Colon (tissue), 2 donors: Measurements from ENCODE around the gene TPST1.
"Not testable (repeated sequence)": the region's sequence is repeated elsewhere in the genome, so short reads cannot be mapped to it uniquely, and the experiment has no call there.

ENCODE experiments used
- FAIRE-seq: peaks from 2 replicates; lab custom pipeline; 2012; peaks lifted over from hg19 to GRCh38; lab: Jason Lieb, UNC
- donor health status: control.
- donor health status: control.

TPST1 gene

GRCh38 chr7:66380272-66380888, 175.2 kb downstream of the TPST1 start:
- no peak for FAIRE-seq

GRCh38 chr7:66382182-66382923, 177.2 kb downstream of the TPST1 start:
- not testable (repeated sequence) for FAIRE-seq

GRCh38 chr7:66385191-66385905, 180.2 kb downstream of the TPST1 start:
- FAIRE-seq: not testable (repeated sequence)

GRCh38 chr7:66395128-66395571, 190.0 kb downstream of the TPST1 start:
- not testable (repeated sequence) for FAIRE-seq

- FAIRE-seq: not testable (repeated sequence)
Measured at GRCh38 chr7:66396052-66396451, 190.9 kb downstream of the TPST1 start.

- not testable (repeated sequence) for FAIRE-seq
Measured at GRCh38 chr7:66398841-66399240, 193.7 kb downstream of the TPST1 start.

- FAIRE-seq: no peak
Measured at GRCh38 chr7:66399566-66399965, 194.4 kb downstream of the TPST1 start.

GRCh38 chr7:66400400-66400799, 195.3 kb downstream of the TPST1 start:
- no peak for FAIRE-seq

GRCh38 chr7:66401126-66401525, 196.0 kb downstream of the TPST1 start:
- not testable (repeated sequence) for FAIRE-seq

- not testable (repeated sequence) for FAIRE-seq
Measured at GRCh38 chr7:66401932-66402331, 196.8 kb downstream of the TPST1 start.

GRCh38 chr7:66403564-66403963, 198.4 kb downstream of the TPST1 start:
- no peak for FAIRE-seq

GRCh38 chr7:66409493-66409892, 204.4 kb downstream of the TPST1 start:
- FAIRE-seq: no peak
